HepG2 (cell line): ENCODE results near the gene EXOC6B. TPM values are rescaled to one million over a fixed set of nuclear protein-coding genes. Genes with fewer than 3 reads are reported as not detected.

Source experiments
- ATAC-seq: fragments of 200-7000 bp; cut with Tn5 transposase; 3 replicates; pipeline ENCODE4 v1.9.1; 2020; ENCODE audit warnings: mild to moderate bottlenecking, moderate library complexity
- BruUV-seq: library from RNA; stranded (reverse); fragments of 400-500 nt; replicated peaks from 2 replicates; lab custom pipeline; 2021; lab: Mats Ljungman, UMichigan
- CTCF ChIA-PET: fragments of 300-600 bp; formaldehyde crosslinking; extraction: SDS; loops from one replicate; lab custom pipeline; 2021; ENCODE audit warnings: low total read pairs, inconsistent platforms, low intra/inter-chr PET ratio; lab: Yijun Ruan, JAX
- POLR2A ChIA-PET: fragments of 350-600 bp; sonication (Branson Sonifier 250); formaldehyde crosslinking; loops from one replicate; lab custom pipeline; 2020; ENCODE audit warnings: antibody characterized with exemption, inconsistent platforms; lab: Yijun Ruan, JAX
- DNase-seq: peaks from one replicate; pipeline ENCODE4 v3.0.0-alpha.2; 2015; ENCODE audit warnings: low spot score
- FAIRE-seq: peaks from 3 replicates; lab custom pipeline; 2011; peaks lifted over from hg19 to GRCh38; lab: Jason Lieb, UNC
- H2AFZ ChIP-seq: one replicate; pipeline ENCODE4 v1.6.1; 2011; ENCODE audit warnings: low read length, inconsistent platforms
- H3K27ac ChIP-seq: fragments of 300-600 bp; 3 replicates; pipeline ENCODE4 v1.8.0; 2011; ENCODE audit warnings: mixed run types, mild to moderate bottlenecking, mixed read lengths, low read length, inconsistent platforms; ENCODE audit not compliant: insufficient read depth; ENCODE audit errors: extremely low read length
- H3K27me3 ChIP-seq, 2 experiments: fragments of 200-600 bp in 1 of 2; 2 replicates in 1 of 2; 3 replicates in 1 of 2; pipeline versions ENCODE4 v1.6.0 to v1.8.0; 2011; ENCODE audit warnings: low read length in 2 of 2, mild to moderate bottlenecking in 2 of 2, moderate library complexity in 2 of 2, inconsistent platforms in 1 of 2; ENCODE audit not compliant: insufficient read depth in 2 of 2, control insufficient read depth in 1 of 2
- H3K36me3 ChIP-seq, 2 experiments: fragments of 200-600 bp in 1 of 2; replicated peaks in 1 of 2; 2 replicates in 1 of 2; 3 replicates in 1 of 2; pipeline versions ENCODE4 v1.5.1 to v1.8.0; 2011; ENCODE audit warnings: low read length in 2 of 2, inconsistent platforms in 1 of 2; ENCODE audit not compliant: insufficient read depth in 2 of 2, control insufficient read depth in 1 of 2
- H3K4me1 ChIP-seq: 2 replicates; pipeline ENCODE4 v1.5.1; 2012; ENCODE audit warnings: low read length, inconsistent platforms; ENCODE audit not compliant: insufficient read depth
- H3K4me2 ChIP-seq: 2 replicates; pipeline ENCODE4 v1.6.0; 2011; ENCODE audit warnings: low read depth, low read length, inconsistent platforms
- H3K4me3 ChIP-seq, 3 experiments: fragments of 200-600 bp in 1 of 3; sonication (generic), shearing (Covaris generic) in 1 of 3; replicated peaks in 1 of 3; 2 replicates each; pipeline ENCODE4 v1.5.1; 2011 to 2016; ENCODE audit warnings: low read length in 3 of 3, inconsistent platforms in 2 of 3, low read depth in 2 of 3, mild to moderate bottlenecking in 2 of 3, control low read depth in 1 of 3, mixed read lengths in 1 of 3; ENCODE audit not compliant: insufficient read depth in 1 of 3
- H3K79me2 ChIP-seq: one replicate; pipeline ENCODE4 v1.6.1; 2011; ENCODE audit warnings: low read length, inconsistent platforms; ENCODE audit not compliant: insufficient read depth
- H3K9ac ChIP-seq: 2 replicates; pipeline ENCODE4 v1.6.0; 2011; ENCODE audit warnings: mild to moderate bottlenecking, low read depth, low read length, inconsistent platforms; ENCODE audit not compliant: insufficient read depth
- H3K9me3 ChIP-seq: 2 replicates; pipeline ENCODE4 v1.5.1; 2012; ENCODE audit warnings: mild to moderate bottlenecking, low read length
- H4K20me1 ChIP-seq: 2 replicates; pipeline ENCODE4 v1.6.0; 2011; ENCODE audit warnings: inconsistent platforms, mild to moderate bottlenecking, low read length, moderate library complexity; ENCODE audit not compliant: insufficient read depth
- LBX2 ChIP-seq: sonication (generic); formaldehyde crosslinking; IDR thresholded peaks from 2 replicates; pipeline ENCODE4 v1.5.0; 2020; ENCODE audit warnings: missing genetic modification reagents, mild to moderate bottlenecking, borderline replicate concordance
- NFE2L2 ChIP-seq: fragments of 150-350 bp; IDR thresholded peaks from 2 replicates; pipeline ENCODE4 v1.6.1; 2014; ENCODE audit warnings: low read length
- ZC3H4 ChIP-seq: sonication (generic); formaldehyde crosslinking; IDR thresholded peaks from 2 replicates; pipeline ENCODE4 v1.4.0; 2020; ENCODE audit warnings: missing genetic modification reagents, borderline replicate concordance
- WGBS: methylation state at CpG from one replicate; pipeline ENCODE4 v1.1.6; 2017; ENCODE audit warnings: low lambda C conversion rate; 5-methylcytosine and 5-hydroxymethylcytosine counted together
- in situ Hi-C: cut with HindIII; loops from 2 replicates; pipeline ENCODE4 v1.10.0; 2017; ENCODE audit warnings: low pct_unique_long_range_greater_than_20kb; ENCODE audit not compliant: extremely low pct_ligation_motif_present
- intact Hi-C: fragments of 100-400 bp; cut with micrococcal nuclease; formaldehyde crosslinking; loops from one replicate; pipeline ENCODE4 v1.10.0; 2022; ENCODE audit not compliant: unreplicated experiment
- polyA plus RNA-seq, 8 experiments: library from polyadenylated mRNA; depleted of rRNA in 3 of 8; stranded (reverse) in 7 of 8; unstranded in 1 of 8; fragments of >200 nt; fragmentation: Illumina TruSeq in 4 of 8; extraction: Trizol in 4 of 8; gene quantifications; 2 replicates each; pipeline versions ENCODE4 v1.2.1 to v1.2.3, GENCODE V29; 2011 to 2016; ENCODE audit warnings: low read depth in 4 of 8, missing spikeins in 1 of 8, mixed read lengths in 1 of 8; ENCODE audit not compliant: insufficient read depth in 1 of 8
- total RNA-seq, 5 experiments: library from RNA; depleted of rRNA; stranded (reverse); fragments of >200 nt; fragmentation: Illumina TruSeq; extraction: Trizol; gene quantifications; 2 replicates each; pipeline ENCODE4 v1.2.3, GENCODE V29; 2016; ENCODE audit warnings: low read depth in 1 of 5

Gene EXOC6B
- total and polyA plus RNA-seq, 2 of the 13 experiments (the other 11 are each of a cell fraction or from before 2014, with no cell fraction given), result 9.1 to 15.9 TPM

- Histone ChIP-seq H3K27ac (no peak overlapping the region), H3K27me3 (no peaks in the 10 kb centered on the region), H3K4me3 (no peak overlapping the region), H3K79me2 (no peaks in the 10 kb centered on the region), H3K9ac (no peak overlapping the region), H3K36me3 (no peaks in the 10 kb centered on the region), H3K4me1 (peaks cover 11% of the 10 kb centered on the region), H3K9me3 (no peaks in the 10 kb centered on the region), H4K20me1 (no peaks in the 10 kb centered on the region), H3K4me2 (no peak overlapping the region), H2AFZ (no peak overlapping the region)
- 0 out of 2 replicates have a peak, but pooled peaks have one; percentile 8 for TF ChIP-seq NFE2L2
- no peak for TF ChIP-seq LBX2
- in situ Hi-C loops, result no loop called here
- CTCF ChIA-PET, result no interaction called here
- no TSS peak for BruUV-seq
- intact Hi-C loops, result no loop called here
- FAIRE-seq (no peak), ATAC-seq (no peak), DNase-seq (peak; percentile 64)
- POLR2A ChIA-PET, result no interaction called here
- 67% methylated on average over 4 of the region's 4 CpGs for WGBS
These were observed 611.2 kb downstream of the EXOC6B start for GRCh38 chr2:72214429-72215143.

GRCh38 chr2:72212486-72212855, 613.4 kb downstream of the EXOC6B start:
- FAIRE-seq (no peak), DNase-seq (no peak), ATAC-seq (no peak)
- in situ Hi-C loops, result no loop called here
- Histone ChIP-seq H3K27ac (no peak overlapping the region), H3K4me1 (peaks cover 8% of the 10 kb centered on the region; the same call in 1 of the 2 replicates), H3K4me3 (no peak overlapping the region), H3K9ac (no peak overlapping the region), H2AFZ (no peak overlapping the region), H3K4me2 (no peak overlapping the region), H3K36me3 (no peaks in the 10 kb centered on the region), H3K9me3 (no peaks in the 10 kb centered on the region), H4K20me1 (no peaks in the 10 kb centered on the region), H3K27me3 (no peaks in the 10 kb centered on the region), H3K79me2 (no peaks in the 10 kb centered on the region)
- no TSS peak for BruUV-seq
- WGBS, result 68% methylated on average over 1 of the region's 1 CpG
- TF ChIP-seq ZC3H4 (CRISPR knock-in tag), result no peak
- intact Hi-C loops, result no loop called here
- ChIA-PET POLR2A (no interaction called here), CTCF (no interaction called here)
